HG02970 (cell line): ENCODE data around the gene TMEM42.
A peak's percentile ranks its signal among the peaks of the same experiment; 100 is the strongest.
"Not testable (repeated sequence)": the region's sequence is repeated elsewhere in the genome, so short reads cannot be mapped to it uniquely, and the experiment has no call there.

Source experiments
- ATAC-seq: cut with Tn5 transposase; IDR thresholded peaks from one replicate; pipeline ENCODE4 v1.9.1; 2021; ENCODE audit warnings: mild to moderate bottlenecking, moderate library complexity, moderate number of reproducible peaks; ENCODE audit not compliant: unreplicated experiment, low FRiP score

Gene TMEM42

GRCh38 chr3:44861412-44862225 lies at the start of gene TMEM42:
TMEM42 (plus strand) TSS chr3:44861912; CDS start chr3:44861925, 13 bp downstream.
- ATAC-seq = peak; percentile 90

DNA sequence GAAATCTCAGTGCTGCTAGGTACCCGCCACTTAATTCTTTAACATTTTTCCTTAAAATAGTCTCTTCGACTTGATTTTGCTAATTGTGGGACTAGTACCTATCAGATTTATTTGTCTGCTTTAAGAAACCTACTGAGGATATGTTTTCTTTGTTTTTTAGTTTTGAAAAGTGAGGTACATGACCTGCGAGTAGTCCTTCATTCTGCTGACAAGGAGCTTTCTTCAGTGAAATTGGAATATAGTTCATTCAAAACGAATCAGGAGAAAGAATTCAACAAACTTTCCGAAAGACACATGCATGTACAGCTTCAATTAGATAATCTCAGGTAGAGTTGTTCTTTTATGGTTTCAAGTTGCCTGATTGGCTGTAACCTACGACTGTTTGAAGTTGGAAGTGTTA lies 47.0 kb upstream of the TMEM42 start:
- ATAC-seq = no peak

- not testable (repeated sequence) for ATAC-seq
Observed at GRCh38 chr3:44816334-44816733, 45.4 kb upstream of the TMEM42 start.

GRCh38 chr3:44821206-44821605 lies 40.5 kb upstream of the TMEM42 start:
- not testable (repeated sequence) for ATAC-seq

DNA sequence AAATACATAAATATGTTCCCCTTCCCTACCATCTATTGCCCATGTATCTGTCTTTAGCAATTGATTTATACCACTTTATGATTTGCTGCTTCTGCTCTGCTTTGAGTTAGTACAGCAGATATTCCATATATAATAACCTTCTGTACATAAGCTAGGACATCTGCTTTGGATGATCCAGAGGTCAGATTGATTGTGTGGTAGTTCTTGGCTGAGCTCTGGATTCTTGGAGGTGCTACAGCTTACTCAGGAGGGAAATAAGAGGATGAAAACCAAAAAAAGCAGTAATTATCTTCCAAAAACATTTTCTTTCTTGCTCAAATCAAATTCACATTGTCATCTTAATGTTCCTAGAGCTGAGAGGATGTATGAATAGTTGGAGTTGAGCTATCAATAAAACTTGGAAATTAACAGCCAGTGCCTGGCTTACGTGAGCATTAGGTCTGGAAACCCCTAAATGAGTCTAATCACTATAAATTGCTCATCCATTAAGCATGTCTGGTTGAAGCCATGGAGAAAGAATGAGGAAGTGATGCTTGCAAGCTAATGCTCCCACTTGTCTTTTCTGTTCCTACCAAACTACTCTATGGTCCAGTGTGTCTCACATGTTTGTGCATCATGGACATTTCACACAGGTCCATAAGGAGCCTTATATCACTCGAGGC lies 36.3 kb upstream of the TMEM42 start:
- ATAC-seq = no peak

DNA sequence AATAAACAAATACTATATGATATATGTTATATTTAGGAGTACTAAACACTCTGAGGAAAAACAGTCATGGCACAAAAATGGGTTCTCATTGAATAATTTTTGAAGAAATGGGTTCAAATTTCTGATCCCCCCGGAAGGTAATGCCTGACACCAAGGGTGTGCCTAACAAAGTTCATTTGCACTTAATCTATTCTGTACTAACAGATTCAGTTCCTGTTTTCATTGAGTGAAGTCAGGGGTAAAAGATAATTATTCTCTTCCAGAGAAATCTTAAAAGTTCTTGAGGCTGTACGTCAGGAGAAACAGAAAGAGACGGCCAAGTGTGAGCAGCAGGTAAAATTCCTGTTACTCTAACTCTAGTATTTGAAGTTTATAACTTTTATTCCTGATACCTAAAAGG lies 34.5 kb upstream of the TMEM42 start:
- no peak for ATAC-seq

DNA sequence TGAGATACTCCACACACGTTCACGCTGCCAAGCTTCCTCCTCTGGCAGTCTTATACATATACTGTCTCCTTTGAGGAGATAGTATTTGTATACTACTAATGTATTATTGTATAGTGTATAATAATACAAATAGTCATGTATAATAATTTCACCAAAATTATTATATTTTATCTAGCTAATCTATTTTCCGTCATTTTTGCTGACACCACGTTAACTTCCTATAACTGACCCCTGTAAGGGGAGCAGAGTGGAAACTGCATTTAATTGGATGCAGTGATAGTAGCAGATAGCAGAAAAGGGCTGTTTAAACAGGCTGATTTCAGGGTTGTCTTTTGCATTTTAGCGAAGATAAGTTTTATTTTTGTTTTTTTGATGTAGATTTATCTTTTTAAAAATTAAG lies 30.5 kb upstream of the TMEM42 start:
- no peak for ATAC-seq

DNA sequence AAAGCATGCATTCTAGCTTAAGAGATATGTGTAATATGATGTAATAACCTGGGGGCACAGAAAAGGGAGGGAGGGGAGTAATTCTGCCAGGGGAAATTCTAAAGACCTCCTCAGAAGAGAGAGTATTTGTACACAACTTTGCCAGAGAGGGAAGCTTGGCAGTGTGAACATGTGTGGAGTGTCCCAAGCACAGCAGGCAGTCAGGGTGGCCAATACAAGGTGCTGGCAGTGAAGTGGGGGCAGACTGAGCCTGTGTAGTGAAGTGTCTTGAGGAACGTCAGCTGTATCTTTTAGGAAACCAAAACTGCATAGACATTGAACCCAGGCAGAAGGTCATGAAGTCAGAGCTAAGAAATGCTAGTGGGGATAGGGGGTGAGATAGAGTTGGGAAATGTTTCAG lies 29.7 kb upstream of the TMEM42 start:
- no peak for ATAC-seq

DNA sequence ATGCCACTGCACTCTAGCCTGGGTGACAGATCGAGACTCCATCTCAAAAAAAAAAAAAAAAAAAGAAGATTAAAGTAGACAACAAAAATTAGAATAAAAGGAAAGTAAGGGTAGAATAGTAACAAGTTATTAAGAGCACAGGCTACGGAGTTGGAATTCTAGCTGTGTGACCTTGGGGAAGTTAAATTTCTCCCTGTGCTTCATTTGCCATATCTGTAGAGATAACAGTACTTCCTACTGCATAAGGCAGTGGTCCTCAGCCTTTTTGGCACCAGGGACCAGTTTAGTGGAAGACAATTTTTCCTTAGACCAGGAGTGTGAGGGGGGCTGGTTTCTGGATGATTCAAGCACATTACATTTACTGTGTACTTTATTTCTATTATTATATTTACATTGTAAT lies 28.7 kb upstream of the TMEM42 start:
- no peak for ATAC-seq

- ATAC-seq = no peak
Observed at GRCh38 chr3:44833394-44833793, 28.3 kb upstream of the TMEM42 start.

- ATAC-seq = no peak
Observed at GRCh38 chr3:44835684-44836083, 26.0 kb upstream of the TMEM42 start.

- ATAC-seq = no peak
Observed at GRCh38 chr3:44842376-44842775, 19.3 kb upstream of the TMEM42 start.

GRCh38 chr3:44845528-44846520 lies 15.9 kb upstream of the TMEM42 start:
- no peak for ATAC-seq

GRCh38 chr3:44848634-44849033 lies 13.1 kb upstream of the TMEM42 start:
- ATAC-seq = no peak

DNA sequence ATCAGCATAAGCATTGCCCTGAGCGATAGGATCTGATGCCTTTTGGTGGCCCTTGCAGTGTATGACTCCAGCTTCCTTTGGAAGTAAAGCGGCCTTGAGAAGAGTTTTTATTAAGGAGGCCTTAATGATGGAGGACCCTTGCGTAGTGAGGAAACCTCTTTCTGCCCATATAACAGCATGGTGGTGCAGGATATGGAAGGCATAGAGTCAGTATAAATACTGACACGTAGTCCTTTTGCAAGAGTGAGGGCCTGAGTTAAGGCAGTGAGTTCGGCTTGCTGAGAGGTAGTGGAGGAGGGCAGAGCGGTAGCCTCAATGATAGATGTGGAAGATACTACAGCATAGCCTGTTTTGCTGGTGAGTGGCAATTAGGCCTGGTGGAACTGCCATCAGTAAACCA lies 5.0 kb upstream of the TMEM42 start:
- not testable (repeated sequence) for ATAC-seq

DNA sequence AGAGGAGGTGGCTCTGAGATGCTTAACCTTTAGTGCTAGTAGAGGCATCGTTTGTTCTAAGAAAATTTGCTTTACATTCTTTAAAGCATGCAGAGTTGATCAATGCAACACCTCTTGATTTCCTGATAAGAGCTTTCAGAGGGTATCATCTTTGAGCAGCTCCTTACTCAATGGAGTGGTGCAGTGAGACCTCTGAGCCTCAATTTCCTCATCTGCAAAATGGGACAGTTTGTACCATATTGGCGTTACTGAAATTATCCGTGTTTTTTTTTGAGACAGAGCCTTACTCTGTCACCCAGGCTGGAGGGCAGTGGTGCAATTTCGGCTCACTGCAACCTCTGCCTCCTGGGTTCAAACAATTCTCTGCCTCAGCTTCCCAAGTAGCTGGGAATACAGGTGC lies 1.6 kb upstream of the TMEM42 start:
- no peak for ATAC-seq

DNA sequence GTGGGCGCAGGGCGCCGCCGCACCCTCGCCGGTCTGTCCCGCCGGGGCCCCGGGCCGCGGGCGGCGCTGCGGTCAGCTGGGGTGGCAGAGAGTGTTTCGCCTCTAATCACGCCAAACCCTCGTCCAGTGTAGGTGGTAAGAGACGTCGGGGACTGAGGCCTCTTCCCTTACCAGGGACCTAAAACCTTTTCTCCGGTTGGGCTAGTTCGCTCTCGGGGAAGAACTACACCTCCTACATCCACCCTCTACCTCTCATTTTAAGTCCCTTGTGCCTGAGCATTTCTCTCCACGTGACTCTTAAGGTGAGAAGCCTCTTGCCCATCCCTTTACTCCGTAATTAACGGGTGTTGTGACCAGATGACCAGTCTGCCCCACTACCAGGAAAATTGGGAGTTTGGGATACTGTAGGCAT lies 520 bp downstream of the TMEM42 start:
- ATAC-seq = peak; percentile 7

- no peak for ATAC-seq
Observed at GRCh38 chr3:44865272-44866035, 3.7 kb downstream of the TMEM42 start.

DNA sequence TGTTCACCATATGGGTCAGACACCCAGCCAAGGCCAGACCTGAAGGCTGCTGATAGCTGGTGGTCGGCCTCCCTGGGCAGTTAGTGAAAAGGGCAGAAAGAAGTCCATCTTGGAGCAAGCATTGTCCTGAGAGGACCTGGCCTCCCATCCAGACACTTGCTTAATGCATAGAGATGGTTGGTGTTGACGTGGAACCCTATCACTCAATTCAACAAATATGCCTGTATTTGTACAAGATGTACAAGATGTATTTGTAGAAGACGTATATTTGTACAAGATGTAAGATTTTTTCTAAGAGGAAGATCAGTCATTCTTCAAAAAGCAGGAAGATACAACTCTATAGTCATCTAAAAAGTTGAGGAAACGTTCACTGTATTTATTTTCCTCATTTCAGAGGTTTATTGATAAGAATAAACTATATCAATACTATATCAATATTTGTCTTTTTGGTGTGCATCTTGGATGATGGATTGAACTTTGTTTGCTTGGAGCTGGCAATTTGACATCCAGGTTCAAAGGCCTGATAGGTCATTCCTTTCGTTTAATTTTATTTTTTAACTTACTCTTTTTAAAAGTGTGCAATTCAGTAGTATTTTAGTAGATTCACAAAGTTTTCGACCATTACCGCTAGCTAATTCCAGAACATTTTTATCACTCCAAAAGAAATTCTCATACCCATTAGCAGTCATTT lies 5.9 kb downstream of the TMEM42 start:
- no peak for ATAC-seq
